ENCODE results near the gene SPDYE16.
"Not testable (repeated sequence)": the region's sequence is repeated elsewhere in the genome, so short reads cannot be mapped to it uniquely, and the experiment has no call there.

GRCh38 chr7:76565001-76565400 lies 21.9 kb upstream of the SPDYE16 start:
- not testable (repeated sequence) for TF ChIP-seq CTCF, POLR2AphosphoS5, POLR2A (IDR thresholded peaks at IDR 0.05)

Measured in prostate gland (tissue), 2 donors.